ENCODE data around the gene ELAVL1. TPM values are rescaled to one million over a fixed set of nuclear protein-coding genes. Genes with fewer than 3 reads are reported as not detected.

Gene ELAVL1
- total and polyA plus RNA-seq, 2 donors from 2014 or later = 34.6 to 64.7 TPM

- intact Hi-C loops (cut with DNase I) = no loop called here
- no peaks in the 10 kb centered on the region for H3K27me3 ChIP-seq (ENCODE audit: control insufficient read depth, insufficient read depth, low read length)
- peaks cover 0 to 10% (median 2%) of the 10 kb centered on the region in 3 donors for H3K36me3 ChIP-seq (ENCODE audit: control insufficient read depth in 2 of 3, insufficient read depth in 3 of 3, low read length in 3 of 3)
- no peaks in the 10 kb centered on the region for H3K9me3 ChIP-seq (ENCODE audit: control insufficient read depth in 2 of 3, insufficient read depth in 1 of 3, low read length in 3 of 3)
- TF ChIP-seq, protein P1, sequence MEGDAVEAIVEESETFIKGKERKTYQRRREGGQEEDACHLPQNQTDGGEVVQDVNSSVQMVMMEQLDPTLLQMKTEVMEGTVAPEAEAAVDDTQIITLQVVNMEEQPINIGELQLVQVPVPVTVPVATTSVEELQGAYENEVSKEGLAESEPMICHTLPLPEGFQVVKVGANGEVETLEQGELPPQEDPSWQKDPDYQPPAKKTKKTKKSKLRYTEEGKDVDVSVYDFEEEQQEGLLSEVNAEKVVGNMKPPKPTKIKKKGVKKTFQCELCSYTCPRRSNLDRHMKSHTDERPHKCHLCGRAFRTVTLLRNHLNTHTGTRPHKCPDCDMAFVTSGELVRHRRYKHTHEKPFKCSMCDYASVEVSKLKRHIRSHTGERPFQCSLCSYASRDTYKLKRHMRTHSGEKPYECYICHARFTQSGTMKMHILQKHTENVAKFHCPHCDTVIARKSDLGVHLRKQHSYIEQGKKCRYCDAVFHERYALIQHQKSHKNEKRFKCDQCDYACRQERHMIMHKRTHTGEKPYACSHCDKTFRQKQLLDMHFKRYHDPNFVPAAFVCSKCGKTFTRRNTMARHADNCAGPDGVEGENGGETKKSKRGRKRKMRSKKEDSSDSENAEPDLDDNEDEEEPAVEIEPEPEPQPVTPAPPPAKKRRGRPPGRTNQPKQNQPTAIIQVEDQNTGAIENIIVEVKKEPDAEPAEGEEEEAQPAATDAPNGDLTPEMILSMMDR (IDR thresholded peaks at IDR 0.05; ENCODE audit: borderline replicate concordance, extremely low read depth, insufficient read depth) = no peak
- no peak overlapping the region for H3K4me3 ChIP-seq (ENCODE audit: low read length in 3 of 3)
- FAIRE-seq (no peak), DNase-seq (peak in 1 of 5 donors; percentile 76)
- no peak overlapping the region for H3K27ac ChIP-seq (ENCODE audit: low read depth in 2 of 2, low read length in 2 of 2)
- peaks cover 0 to 16% (median 8%) of the 10 kb centered on the region in 3 donors for H3K4me1 ChIP-seq (ENCODE audit: control insufficient read depth in 2 of 3, insufficient read depth in 2 of 3, low read depth in 1 of 3, low read length in 3 of 3)
- H3K9ac ChIP-seq (ENCODE audit: low read length in 3 of 3) = no peak overlapping the region
Observed at GRCh38 chr19:7908742-7909461, 96.5 kb downstream of the ELAVL1 start.

Other genes starting within 250 kb of the ELAVL1 start
- gene CLEC4M, start 242.4 kb downstream of the ELAVL1 start, total RNA-seq = 0.54 TPM
- gene CLEC4M, start 242.4 kb downstream of the ELAVL1 start, polyA plus RNA-seq (ENCODE audit: insufficient read depth, low read depth, low replicate concordance) = not detected
- 15.9 TPM for gene EVI5L, start 175.4 kb downstream of the ELAVL1 start, total RNA-seq
- gene EVI5L, start 175.4 kb downstream of the ELAVL1 start, polyA plus RNA-seq (ENCODE audit: insufficient read depth, low read depth, low replicate concordance) = 14.5 TPM
- gene PRR36, start 131.3 kb downstream of the ELAVL1 start, total RNA-seq = 4.2 TPM
- 1.1 TPM for gene PRR36, start 131.3 kb downstream of the ELAVL1 start, polyA plus RNA-seq (ENCODE audit: insufficient read depth, low read depth, low replicate concordance)
- gene LRRC8E, start 117.1 kb downstream of the ELAVL1 start, total RNA-seq = 9.1 TPM
- gene LRRC8E, start 117.1 kb downstream of the ELAVL1 start, polyA plus RNA-seq (ENCODE audit: insufficient read depth, low read depth, low replicate concordance) = 2.2 TPM
- gene MAP2K7, start 101.8 kb downstream of the ELAVL1 start, total RNA-seq = 37.0 TPM
- 16.7 TPM for gene MAP2K7, start 101.8 kb downstream of the ELAVL1 start, polyA plus RNA-seq (ENCODE audit: insufficient read depth, low read depth, low replicate concordance)
- gene TGFBR3L, start 90.8 kb downstream of the ELAVL1 start, total RNA-seq = 0.44 TPM
- 1.5 TPM for gene TGFBR3L, start 90.8 kb downstream of the ELAVL1 start, polyA plus RNA-seq (ENCODE audit: insufficient read depth, low read depth, low replicate concordance)
- gene SNAPC2, start 85.3 kb downstream of the ELAVL1 start, total RNA-seq = 18.4 TPM
- gene SNAPC2, start 85.3 kb downstream of the ELAVL1 start, polyA plus RNA-seq (ENCODE audit: insufficient read depth, low read depth, low replicate concordance) = 24.3 TPM
- 25.9 TPM for gene CTXN1, start 79.5 kb downstream of the ELAVL1 start, total RNA-seq
- gene CTXN1, start 79.5 kb downstream of the ELAVL1 start, polyA plus RNA-seq (ENCODE audit: insufficient read depth, low read depth, low replicate concordance) = 8.9 TPM
- 57.8 TPM for gene TIMM44, start 62.0 kb downstream of the ELAVL1 start, total RNA-seq
- gene TIMM44, start 62.0 kb downstream of the ELAVL1 start, polyA plus RNA-seq (ENCODE audit: insufficient read depth, low read depth, low replicate concordance) = 46.7 TPM
- not detected for gene CCL25, start 47.1 kb upstream of the ELAVL1 start, total RNA-seq
- not detected for gene CCL25, start 47.1 kb upstream of the ELAVL1 start, polyA plus RNA-seq (ENCODE audit: insufficient read depth, low read depth, low replicate concordance)
- 0.44 TPM for gene FBN3, start 144.0 kb upstream of the ELAVL1 start, total RNA-seq
- 0.56 TPM for gene FBN3, start 144.0 kb upstream of the ELAVL1 start, polyA plus RNA-seq (ENCODE audit: insufficient read depth, low read depth, low replicate concordance)
- gene CERS4, start 203.7 kb upstream of the ELAVL1 start, total RNA-seq = 36.5 TPM
- 65.5 TPM for gene CERS4, start 203.7 kb upstream of the ELAVL1 start, polyA plus RNA-seq (ENCODE audit: insufficient read depth, low read depth, low replicate concordance)

Data from kidney (tissue), 14 donors.